Measurements from ENCODE around the gene MGRN1. TPM values are rescaled to one million over a fixed set of nuclear protein-coding genes. Genes with fewer than 3 reads are reported as not detected.
A peak's percentile ranks its signal among the peaks of the same experiment; 100 is the strongest.
"Not testable (repeated sequence)": the region's sequence is repeated elsewhere in the genome, so short reads cannot be mapped to it uniquely, and the experiment has no call there.

Gene MGRN1
- total RNA-seq, 1 experiment from 2014 or later, result 22.7 TPM

DNA sequence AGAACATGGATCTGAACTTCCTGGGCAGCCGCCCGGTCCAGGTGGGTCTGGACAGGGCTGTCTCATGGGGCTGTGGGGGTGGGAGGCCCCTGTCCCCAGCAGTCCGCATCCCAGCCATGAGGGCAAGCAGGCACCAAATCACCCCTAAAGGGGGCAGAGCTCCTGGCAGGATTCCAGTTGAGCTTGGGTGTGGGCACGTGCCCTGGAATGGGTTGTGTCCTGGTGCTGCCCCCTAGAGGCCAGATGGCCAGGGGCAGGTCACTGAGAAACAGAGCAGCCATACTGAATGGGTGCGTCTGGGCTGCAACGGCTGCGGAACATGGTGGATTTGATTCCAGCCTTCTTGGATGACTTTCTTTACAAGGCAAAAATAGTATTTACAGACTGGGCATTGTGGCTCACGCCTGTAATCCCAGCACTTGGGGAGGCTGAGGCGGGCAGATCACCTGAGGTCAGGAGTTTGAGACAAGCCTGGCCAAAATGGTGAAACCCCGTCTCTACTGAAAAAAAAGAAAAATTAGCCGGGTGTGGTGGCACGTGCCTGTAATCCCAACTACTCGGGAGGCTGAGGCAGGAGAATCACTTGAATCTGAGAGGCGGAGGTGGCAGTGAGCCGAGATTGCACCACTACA lies 25.9 kb downstream of the MGRN1 start:
- POLR2A ChIA-PET (ENCODE audit: unreplicated experiment); H3F3A ChIP-seq (ENCODE audit: low read length, unreplicated experiment); H3K79me2 ChIP-seq (ENCODE audit: low read length); H3K36me3 ChIP-seq (ENCODE audit: low read depth, low read length); H3K4me3 ChIP-seq (ENCODE audit: low read length); H3K4me1 ChIP-seq (ENCODE audit: insufficient read depth, low read length); H3K4me2 ChIP-seq (ENCODE audit: low read length); H4K20me1 ChIP-seq (ENCODE audit: low read length); H3K27ac ChIP-seq (ENCODE audit: low read length); BruUV-seq (replicated peaks); H3K9me2 ChIP-seq (replicated peaks; ENCODE audit: low read length); H3K9me3 ChIP-seq (ENCODE audit: low read length); H3K9ac ChIP-seq (ENCODE audit: low read length); H3K27me3 ChIP-seq (ENCODE audit: low read length); intact Hi-C loops (cut with micrococcal nuclease); CTCF ChIA-PET; H2AFZ ChIP-seq (ENCODE audit: low read length): not testable (repeated sequence)
- peak; percentile 61 for DNase-seq
- TF ChIP-seq, protein P1, sequence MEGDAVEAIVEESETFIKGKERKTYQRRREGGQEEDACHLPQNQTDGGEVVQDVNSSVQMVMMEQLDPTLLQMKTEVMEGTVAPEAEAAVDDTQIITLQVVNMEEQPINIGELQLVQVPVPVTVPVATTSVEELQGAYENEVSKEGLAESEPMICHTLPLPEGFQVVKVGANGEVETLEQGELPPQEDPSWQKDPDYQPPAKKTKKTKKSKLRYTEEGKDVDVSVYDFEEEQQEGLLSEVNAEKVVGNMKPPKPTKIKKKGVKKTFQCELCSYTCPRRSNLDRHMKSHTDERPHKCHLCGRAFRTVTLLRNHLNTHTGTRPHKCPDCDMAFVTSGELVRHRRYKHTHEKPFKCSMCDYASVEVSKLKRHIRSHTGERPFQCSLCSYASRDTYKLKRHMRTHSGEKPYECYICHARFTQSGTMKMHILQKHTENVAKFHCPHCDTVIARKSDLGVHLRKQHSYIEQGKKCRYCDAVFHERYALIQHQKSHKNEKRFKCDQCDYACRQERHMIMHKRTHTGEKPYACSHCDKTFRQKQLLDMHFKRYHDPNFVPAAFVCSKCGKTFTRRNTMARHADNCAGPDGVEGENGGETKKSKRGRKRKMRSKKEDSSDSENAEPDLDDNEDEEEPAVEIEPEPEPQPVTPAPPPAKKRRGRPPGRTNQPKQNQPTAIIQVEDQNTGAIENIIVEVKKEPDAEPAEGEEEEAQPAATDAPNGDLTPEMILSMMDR (conservative IDR thresholded peaks at IDR 0.05; ENCODE audit: low read depth, low read length), result peak; percentile 78
- ATAC-seq, result peak; percentile 66

DNA sequence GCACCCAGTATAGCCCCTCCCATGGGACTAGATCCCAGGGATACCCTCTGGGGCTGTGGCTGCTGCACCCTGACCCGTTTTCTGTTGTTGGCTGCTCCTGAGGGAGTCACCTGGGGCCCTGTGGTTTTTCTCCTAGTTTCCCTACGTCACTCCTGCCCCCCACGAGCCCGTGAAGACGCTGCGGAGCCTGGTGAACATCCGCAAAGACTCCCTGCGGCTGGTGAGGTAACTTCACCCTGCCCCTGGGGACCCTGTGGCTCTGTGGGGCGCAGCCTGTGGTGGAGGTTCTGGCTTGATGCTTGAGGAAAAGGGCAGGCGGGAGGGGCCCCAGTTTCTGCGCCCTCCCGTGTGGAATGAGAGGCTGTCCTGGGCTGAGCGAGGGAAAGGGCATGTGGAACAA lies 27.2 kb downstream of the MGRN1 start:
- ATAC-seq (no peak), DNase-seq (no peak)
- BruUV-seq (replicated peaks), result no TSS peak
- Histone ChIP-seq H3K9ac (ENCODE audit: low read length) (no peak overlapping the region), H3K27me3 (ENCODE audit: low read length) (no peaks in the 10 kb centered on the region), H3K9me2 (replicated peaks; ENCODE audit: low read length) (no peaks in the 10 kb centered on the region), H3K4me3 (ENCODE audit: low read length) (no peak overlapping the region), H2AFZ (ENCODE audit: low read length) (no peak overlapping the region), H3K4me2 (ENCODE audit: low read length) (no peak overlapping the region), H4K20me1 (ENCODE audit: low read length) (no peaks in the 10 kb centered on the region), H3F3A (ENCODE audit: low read length, unreplicated experiment) (no peaks in the 10 kb centered on the region), H3K27ac (ENCODE audit: low read length) (no peak overlapping the region), H3K36me3 (ENCODE audit: low read depth, low read length) (no peaks in the 10 kb centered on the region; the same call in 1 of the 2 replicates), H3K9me3 (ENCODE audit: low read length) (no peaks in the 10 kb centered on the region), H3K4me1 (ENCODE audit: insufficient read depth, low read length) (no peaks in the 10 kb centered on the region), H3K79me2 (ENCODE audit: low read length) (no peaks in the 10 kb centered on the region)
- ChIA-PET CTCF (no interaction called here), POLR2A (ENCODE audit: unreplicated experiment) (no interaction called here)
- intact Hi-C loops (cut with micrococcal nuclease), result no loop called here
- TF ChIP-seq, protein P1 (conservative IDR thresholded peaks at IDR 0.05; ENCODE audit: low read depth, low read length), result no peak
- TF ChIP-seq EZH2phosphoT487 (IDR thresholded peaks at IDR 0.05; ENCODE audit: borderline replicate concordance, low read length) (no peak), EZH2 (IDR thresholded peaks at IDR 0.05; ENCODE audit: low read length, unreplicated experiment) (no peak)

DNA sequence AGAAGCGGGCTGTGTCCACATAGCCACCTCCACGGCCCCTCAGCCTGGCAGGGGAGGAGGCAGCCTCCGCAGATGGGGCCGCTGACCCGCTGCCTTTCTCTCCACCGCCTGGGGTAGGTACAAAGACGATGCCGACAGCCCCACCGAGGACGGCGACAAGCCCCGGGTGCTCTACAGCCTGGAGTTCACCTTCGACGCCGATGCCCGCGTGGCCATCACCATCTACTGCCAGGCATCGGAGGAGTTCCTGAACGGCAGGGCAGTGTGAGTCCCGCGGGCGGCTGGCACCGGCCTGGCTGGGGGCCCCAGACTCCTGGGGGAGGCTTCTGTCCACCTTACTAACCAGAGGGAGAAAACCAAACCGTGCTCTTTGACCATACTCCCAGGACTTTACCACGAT lies 27.9 kb downstream of the MGRN1 start:
- CTCF ChIA-PET, result no interaction called here

More for the DNA sequence above, 27.9 kb downstream of the MGRN1 start:
- ATAC-seq, result no peak
- TF ChIP-seq EZH2phosphoT487 (IDR thresholded peaks at IDR 0.05; ENCODE audit: borderline replicate concordance, low read length) (no peak), EZH2 (IDR thresholded peaks at IDR 0.05; ENCODE audit: low read length, unreplicated experiment) (no peak)
- TF ChIP-seq, protein P1 (conservative IDR thresholded peaks at IDR 0.05; ENCODE audit: low read depth, low read length), result no peak
- Histone ChIP-seq H3K27ac (ENCODE audit: low read length) (no peak overlapping the region), H3K4me3 (ENCODE audit: low read length) (no peak overlapping the region), H3K27me3 (ENCODE audit: low read length) (no peaks in the 10 kb centered on the region), H3K36me3 (ENCODE audit: low read depth, low read length) (no peaks in the 10 kb centered on the region; the same call in 1 of the 2 replicates), H3K9me3 (ENCODE audit: low read length) (no peaks in the 10 kb centered on the region), H3K9ac (ENCODE audit: low read length) (no peak overlapping the region), H4K20me1 (ENCODE audit: low read length) (no peaks in the 10 kb centered on the region), H3F3A (ENCODE audit: low read length, unreplicated experiment) (no peaks in the 10 kb centered on the region), H3K9me2 (replicated peaks; ENCODE audit: low read length) (no peaks in the 10 kb centered on the region), H2AFZ (ENCODE audit: low read length) (no peak overlapping the region), H3K79me2 (ENCODE audit: low read length) (no peaks in the 10 kb centered on the region), H3K4me2 (ENCODE audit: low read length) (no peak overlapping the region), H3K4me1 (ENCODE audit: insufficient read depth, low read length) (no peaks in the 10 kb centered on the region)
- intact Hi-C loops (cut with micrococcal nuclease), result no loop called here
- POLR2A ChIA-PET (ENCODE audit: unreplicated experiment), result no interaction called here
- no peak for DNase-seq
- no TSS peak for BruUV-seq (replicated peaks)
